Activated gamma-delta T cell (primary cell): Measurements from ENCODE around the gene CDO1.

Experiments
- DNase-seq: peaks from one replicate; lab custom pipeline; 2025; lab: John Stamatoyannopoulos, UW

CDO1 gene

DNA sequence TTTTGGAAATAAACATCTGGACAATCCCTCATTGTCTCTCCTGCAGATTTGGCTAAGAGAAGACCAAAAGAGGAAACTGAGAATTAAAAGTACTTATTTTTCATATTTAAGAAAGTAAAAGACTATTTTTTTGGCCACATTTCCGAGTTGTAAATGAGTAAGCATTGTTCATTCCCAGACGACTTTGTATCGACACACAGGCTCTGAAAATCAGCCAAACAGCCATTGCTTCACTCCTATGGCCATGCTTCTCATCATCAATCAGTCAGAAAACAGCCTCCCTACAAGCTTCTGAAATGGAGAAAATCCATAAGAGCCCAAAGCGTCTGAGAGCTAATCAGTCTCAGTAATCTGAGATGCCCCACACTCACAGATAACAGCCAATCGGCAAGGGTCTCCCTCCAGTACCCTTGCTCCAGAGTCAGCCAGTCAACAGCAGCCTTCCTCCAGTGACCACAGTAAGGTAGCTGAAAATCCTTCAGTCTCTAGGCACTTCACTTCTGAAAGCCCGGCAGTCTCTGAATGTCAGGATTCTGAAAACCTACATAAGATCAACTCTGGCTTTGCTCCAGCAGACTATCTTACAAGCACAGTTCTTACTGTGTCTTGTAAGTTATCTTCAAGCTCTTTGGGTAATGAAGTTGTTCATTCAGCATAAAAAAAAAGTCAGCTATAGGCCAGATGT is 30.9 kb downstream of the CDO1 start:
- DNase-seq: no peak

DNA sequence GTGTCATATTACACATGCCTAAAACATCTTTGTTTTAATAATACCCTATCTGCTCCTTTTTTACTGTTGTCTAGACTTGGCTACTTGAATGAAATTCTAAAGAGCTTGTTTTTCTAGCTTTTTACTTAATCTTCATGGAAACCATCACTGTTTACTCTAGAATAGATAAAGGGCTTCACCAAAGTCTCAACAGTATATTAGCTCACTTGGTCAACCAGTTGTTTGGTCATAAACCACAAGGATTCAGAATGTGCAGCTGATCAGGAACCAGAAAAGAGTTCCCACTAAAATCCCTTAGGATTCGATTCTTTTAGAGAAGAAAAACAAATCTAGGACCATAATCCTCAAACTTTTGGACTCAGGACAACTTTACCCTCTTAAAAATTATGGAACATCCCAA is 38.0 kb downstream of the CDO1 start:
- DNase-seq: no peak

DNA sequence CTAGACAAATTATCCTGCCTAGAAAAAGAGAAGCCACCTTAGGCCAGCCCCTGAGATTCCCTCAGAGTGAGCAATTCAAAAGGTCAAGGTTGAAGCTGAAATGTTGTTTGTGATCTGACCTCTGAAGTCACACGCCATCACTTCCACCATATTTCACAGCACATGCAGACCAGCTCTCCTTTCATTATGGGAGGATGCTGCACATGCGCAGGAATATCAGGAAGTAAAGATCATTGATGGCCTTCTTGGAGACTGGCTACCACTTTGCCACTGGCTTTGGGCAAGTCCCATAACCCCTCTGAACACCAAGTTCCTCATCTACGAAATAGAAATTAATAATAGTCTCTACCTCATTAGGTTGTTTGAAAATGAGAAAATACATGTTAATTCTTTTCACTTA is 39.5 kb downstream of the CDO1 start:
- DNase-seq: no peak

DNA sequence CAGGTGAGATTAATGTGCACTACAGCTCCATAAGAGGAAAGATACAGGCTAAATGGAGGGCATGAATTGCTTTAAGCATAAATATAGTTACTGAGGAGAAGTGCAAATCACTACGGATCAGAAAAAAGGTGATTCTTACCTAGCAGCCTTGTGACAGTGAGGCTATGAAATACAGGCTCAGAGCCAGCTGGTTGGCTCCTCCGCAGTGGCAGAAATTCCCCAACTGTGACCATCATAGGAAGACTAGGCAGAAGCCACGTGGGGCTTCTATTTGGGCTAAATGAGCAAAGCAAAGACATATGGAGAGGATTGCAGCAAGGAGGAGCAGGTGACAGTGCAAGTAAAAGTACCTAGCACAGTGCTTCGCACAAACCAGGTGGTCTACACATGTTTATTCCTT is 40.5 kb downstream of the CDO1 start:
- no peak for DNase-seq

DNA sequence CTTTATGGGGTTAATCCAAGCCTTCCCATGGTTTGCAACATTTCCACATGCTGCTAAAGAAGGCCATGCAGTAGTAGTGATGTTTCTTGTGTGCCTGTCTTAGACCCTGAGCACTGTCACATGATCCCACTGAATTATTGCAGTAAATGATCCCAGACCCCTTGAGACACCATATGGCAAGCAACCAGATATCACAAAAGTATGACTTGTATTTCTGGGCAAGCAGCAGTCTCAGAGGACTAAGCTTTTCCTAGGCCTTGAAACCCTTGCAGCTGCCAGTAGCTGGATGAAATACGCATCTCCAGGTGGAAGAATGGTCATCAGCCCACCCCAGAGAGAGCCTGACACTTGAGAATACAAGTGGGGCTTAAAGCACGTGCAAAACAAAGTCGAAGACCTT is 41.8 kb downstream of the CDO1 start:
- DNase-seq: no peak

DNA sequence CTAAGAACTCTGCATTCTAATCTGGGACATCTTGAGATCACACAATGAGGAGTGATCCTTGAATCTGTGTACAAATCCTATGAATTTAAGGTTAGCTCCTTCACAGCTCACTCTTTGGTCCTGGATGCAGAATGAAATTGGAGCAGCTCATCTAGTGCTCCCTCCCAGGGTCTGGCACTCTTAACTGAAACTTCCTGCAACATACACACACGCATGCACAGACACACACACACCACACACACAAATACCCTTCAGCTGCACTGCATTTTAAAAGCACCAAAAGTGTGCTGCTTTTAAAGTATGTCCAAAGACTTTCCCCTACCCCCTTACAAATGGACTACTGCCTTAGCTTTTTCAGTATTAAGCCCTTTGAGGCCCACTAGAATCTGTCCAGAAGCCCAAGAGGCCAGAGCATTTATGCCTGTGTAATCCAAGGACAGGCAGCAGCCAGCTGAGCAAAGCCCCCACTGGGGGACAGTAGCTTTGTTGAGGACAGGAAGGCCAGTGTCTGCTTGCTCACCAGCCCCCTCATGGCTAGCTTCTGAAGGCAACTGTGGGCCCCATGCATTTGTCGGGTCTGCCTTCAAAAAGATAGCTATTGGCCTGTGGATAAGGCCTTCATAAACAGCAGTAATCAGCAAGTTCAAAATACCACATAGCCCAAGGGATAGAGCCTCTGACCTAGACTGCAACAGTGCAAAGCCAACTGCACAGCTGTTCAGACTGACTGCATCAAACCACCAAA is 43.6 kb downstream of the CDO1 start:
- no peak for DNase-seq

DNA sequence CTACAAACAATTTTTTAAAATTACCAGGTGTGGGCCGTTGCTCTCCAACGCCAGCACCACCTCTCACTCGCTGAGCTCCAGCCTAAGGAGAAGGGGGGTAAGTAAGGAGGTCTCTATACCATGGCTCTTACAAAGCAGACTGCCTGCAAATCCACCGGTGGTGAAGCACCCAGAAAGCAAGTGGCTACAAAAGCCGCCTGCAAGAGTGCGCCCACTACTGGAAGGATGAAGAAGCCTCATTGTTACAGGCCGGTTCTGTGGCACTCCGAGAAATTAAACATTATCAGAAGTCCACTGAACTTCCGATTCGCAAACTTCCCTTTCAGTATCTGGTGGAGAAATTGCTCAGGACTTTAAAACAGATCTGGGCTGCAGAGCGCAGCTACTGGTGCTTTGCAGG is 46.0 kb downstream of the CDO1 start:
- DNase-seq: no peak

DNA sequence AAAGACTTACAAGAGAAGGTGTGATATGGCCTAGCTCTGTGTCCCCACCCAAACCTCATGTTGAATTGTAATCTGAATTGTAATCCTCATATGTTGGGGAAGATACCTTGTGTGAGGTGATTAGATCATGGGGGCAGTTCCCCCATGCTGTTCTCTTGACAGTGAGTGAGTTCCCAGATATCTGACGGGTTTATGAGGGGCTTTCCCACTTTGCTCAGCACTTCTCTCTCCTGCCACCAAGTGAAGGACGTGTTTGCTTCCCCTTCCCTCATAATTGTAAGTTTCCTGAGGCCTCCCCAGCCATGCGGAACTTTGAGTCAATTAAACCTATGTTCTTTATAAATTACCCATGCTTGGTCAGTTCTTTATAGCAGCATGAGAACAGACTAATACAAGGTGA is 49.0 kb downstream of the CDO1 start:
- DNase-seq: no peak

DNA sequence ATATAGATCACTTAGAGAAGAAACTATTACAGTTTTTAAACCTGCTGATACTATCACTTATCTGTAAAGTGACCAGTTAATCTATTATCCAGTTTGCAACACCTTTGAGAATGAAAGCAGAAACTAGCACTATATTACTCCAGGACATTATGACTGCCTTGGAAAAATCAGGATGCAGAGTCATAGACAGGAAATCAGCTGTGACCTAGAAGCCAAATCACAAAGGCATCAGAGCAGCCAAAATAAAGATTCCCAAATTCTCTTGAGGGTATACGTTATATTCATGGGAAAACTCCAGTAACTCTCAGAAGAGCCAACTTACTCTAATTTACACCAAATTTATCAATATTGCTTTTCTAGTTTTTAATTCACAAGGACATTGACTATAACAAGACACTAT is 49.9 kb downstream of the CDO1 start:
- no peak for DNase-seq

DNA sequence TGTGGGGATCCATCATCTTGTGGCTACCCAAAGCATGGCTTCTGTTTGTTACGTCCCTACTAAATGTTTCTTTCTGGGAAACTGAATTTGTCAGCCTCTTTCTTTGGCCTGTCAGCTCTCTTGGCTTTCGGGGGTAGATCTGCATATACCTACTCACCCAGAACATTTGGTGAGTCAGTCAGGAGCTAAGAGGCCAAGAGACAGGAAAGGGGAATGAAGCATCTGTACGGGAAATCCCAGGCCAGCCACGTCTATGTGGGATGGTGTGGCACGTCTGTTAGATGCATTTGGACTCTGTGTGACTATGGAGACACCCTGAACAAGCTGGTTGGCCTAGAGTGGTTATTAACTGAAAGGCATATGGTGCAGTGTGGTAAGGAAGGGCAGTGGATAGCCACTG is 58.1 kb downstream of the CDO1 start:
- DNase-seq: no peak

DNA sequence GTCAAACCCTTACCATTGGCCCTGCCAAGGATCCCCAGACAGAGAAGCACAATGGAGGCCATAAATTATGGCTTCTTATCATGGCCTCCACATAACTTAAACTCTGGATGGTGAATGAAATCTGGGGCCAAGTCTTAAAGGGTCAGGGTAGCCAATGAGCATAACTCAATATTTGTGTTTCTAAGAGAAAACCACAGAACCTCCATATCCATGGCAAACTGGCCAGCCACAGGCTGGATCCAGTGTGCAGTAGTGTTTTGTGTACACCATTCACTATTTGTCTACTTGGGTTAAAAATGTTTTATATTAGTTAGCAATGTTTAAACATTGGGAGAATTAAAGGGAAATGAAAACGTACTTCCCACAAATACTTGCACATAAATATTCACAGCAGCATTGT is 60.8 kb downstream of the CDO1 start:
- DNase-seq: no peak
